T-cell (primary cell): ENCODE measurements around the gene CELF2. TPM values are rescaled to one million over a fixed set of nuclear protein-coding genes. Genes with fewer than 3 reads are reported as not detected.

ENCODE experiments used
- ATAC-seq, 4 experiments: fragments of 200-7000 bp in 3 of 4; fragments of 150-1000 bp in 1 of 4; cut with Tn5 transposase; replicated peaks in 1 of 4; 1 replicate in 3 of 4; 2 replicates in 1 of 4; pipeline ENCODE4 v1.10.0; 2021; ENCODE audit warnings: moderate library complexity in 3 of 4, mild to moderate bottlenecking in 2 of 4, moderate number of reproducible peaks in 1 of 4
- CTCF ChIA-PET, 2 donors: fragments of 300-600 bp; sonication (Branson Sonifier 250); formaldehyde crosslinking; loops; one replicate each; lab custom pipeline; 2022; ENCODE audit warnings: antibody characterized with exemption in 2 of 2; lab: Charles Lee
- POLR2A ChIA-PET, 2 donors: fragments of 300-600 bp; sonication (Branson Sonifier 250); formaldehyde crosslinking; loops; one replicate each; lab custom pipeline; 2022; ENCODE audit warnings: antibody characterized with exemption in 2 of 2; lab: Charles Lee
- DNase-seq, 35 experiments: peaks; one replicate each; pipeline versions ENCODE4 v3.0.0 to v3.0.0-alpha.2; 2013 to 2023
- H3K27ac ChIP-seq: one replicate; pipeline ENCODE4 v1.5.1; 2013; ENCODE audit warnings: low read length
- H3K27me3 ChIP-seq, 2 experiments: replicated peaks in 1 of 2; 1 replicate in 1 of 2; 2 replicates in 1 of 2; pipeline versions ENCODE4 v1.6.1 to v1.7.0; 2013; ENCODE audit warnings: low read length in 1 of 2, mixed read lengths in 1 of 2; ENCODE audit not compliant: control insufficient read depth in 2 of 2, insufficient read depth in 2 of 2; ENCODE audit errors: extremely low read depth in 1 of 2
- H3K36me3 ChIP-seq, 2 donors: 1 replicate in 1 of 2; 2 replicates in 1 of 2; pipeline versions ENCODE4 v1.6.1 to v1.7.0; 2013; ENCODE audit warnings: low read length in 1 of 2; ENCODE audit not compliant: control insufficient read depth in 2 of 2, insufficient read depth in 1 of 2; ENCODE audit errors: extremely low read depth in 1 of 2
- H3K4me1 ChIP-seq, 2 experiments: 1 replicate in 1 of 2; 2 replicates in 1 of 2; pipeline versions ENCODE4 v1.6.1 to v1.7.0; 2013; ENCODE audit warnings: low read length in 2 of 2, mixed read lengths in 1 of 2; ENCODE audit not compliant: insufficient read depth in 2 of 2, control insufficient read depth in 1 of 2; ENCODE audit errors: extremely low read depth in 1 of 2
- H3K4me3 ChIP-seq, 2 donors: 1 replicate in 1 of 2; 2 replicates in 1 of 2; pipeline versions ENCODE4 v1.5.1 to v1.7.0; 2013; ENCODE audit warnings: mild to moderate bottlenecking in 2 of 2, low read length in 1 of 2, moderate library complexity in 1 of 2; ENCODE audit not compliant: control insufficient read depth in 1 of 2; ENCODE audit errors: extremely low read depth in 1 of 2
- H3K9me3 ChIP-seq: 2 replicates; pipeline ENCODE4 v1.7.0; 2013
- H3K27ac Mint-ChIP-seq, 2 donors: one replicate each; pipeline ENCODE4 v1.8.0; 2020 to 2021; ENCODE audit warnings: mild to moderate bottlenecking in 2 of 2, mixed read lengths in 2 of 2
- H3K27me3 Mint-ChIP-seq, 2 donors: one replicate each; pipeline ENCODE4 v1.8.0; 2021 to 2022; ENCODE audit warnings: mixed read lengths in 2 of 2
- H3K36me3 Mint-ChIP-seq: one replicate; pipeline ENCODE4 v1.8.0; 2021; ENCODE audit warnings: mixed read lengths
- H3K4me1 Mint-ChIP-seq, 3 donors: one replicate each; pipeline ENCODE4 v1.8.0; 2020 to 2022; ENCODE audit warnings: mixed read lengths in 3 of 3, mild to moderate bottlenecking in 1 of 3
- H3K4me3 Mint-ChIP-seq, 3 donors: one replicate each; pipeline ENCODE4 v1.8.0; 2020 to 2022; ENCODE audit warnings: mild to moderate bottlenecking in 3 of 3, mixed read lengths in 3 of 3, moderate library complexity in 3 of 3
- H3K9me3 Mint-ChIP-seq, 3 donors: one replicate each; pipeline ENCODE4 v1.8.0; 2020 to 2022; ENCODE audit warnings: mixed read lengths in 3 of 3
- WGBS: methylation state at CpG from one replicate; pipeline ENCODE4 v1.1.5; 2013; ENCODE audit warnings: missing lambda C conversion rate; ENCODE audit not compliant: insufficient coverage; 5-methylcytosine and 5-hydroxymethylcytosine counted together
- total RNA-seq, 35 experiments: library from RNA in 6 of 35; stranded (reverse) in 6 of 35; fragments of 120-200 nt in 1 of 35; gene quantifications; one replicate each; pipeline versions ENCODE4 v1.2.1 to v1.2.4 and lab custom pipeline; 2013 to 2026

CELF2 gene
- total RNA-seq, 5 donors from 2014 or later (not counting 1 experiment from before 2014, with no cell fraction given): 149 to 225 (median 166) TPM

- CTCF ChIA-PET: no interaction called here
- H3K27ac Mint-ChIP-seq: no peak overlapping the region
- H3K4me1 Mint-ChIP-seq: no peaks in the 10 kb centered on the region
- ATAC-seq: no peak
- H3K4me3 Mint-ChIP-seq: no peak overlapping the region
- H3K9me3 Mint-ChIP-seq: no peaks in the 10 kb centered on the region
- Histone ChIP-seq H3K4me1 (no peaks in the 10 kb centered on the region), H3K27ac (no peak overlapping the region), H3K9me3 (no peaks in the 10 kb centered on the region), H3K4me3 (no peak overlapping the region), H3K36me3 (no peaks in the 10 kb centered on the region), H3K27me3 (no peaks in the 10 kb centered on the region)
- POLR2A ChIA-PET: no interaction called here
- 83% methylated on average over 1 of the region's 3 CpGs for WGBS
- H3K27me3 Mint-ChIP-seq: peaks cover 0 to 2% of the 10 kb centered on the region in 2 donors
- H3K36me3 Mint-ChIP-seq: no peaks in the 10 kb centered on the region
- no peak for DNase-seq
Observed at GRCh38 chr10:11081408-11081807, 63.7 kb downstream of the CELF2 start.

- CTCF ChIA-PET: no interaction called here
- Histone ChIP-seq H3K9me3 (no peaks in the 10 kb centered on the region), H3K27ac (no peak overlapping the region), H3K27me3 (no peaks in the 10 kb centered on the region), H3K4me3 (no peak overlapping the region), H3K36me3 (no peaks in the 10 kb centered on the region), H3K4me1 (no peaks in the 10 kb centered on the region)
- no peaks in the 10 kb centered on the region for H3K9me3 Mint-ChIP-seq
- no peaks in the 10 kb centered on the region for H3K4me1 Mint-ChIP-seq
- no CpG with 5 or more reads among the region's 1 CpG for WGBS
- no peak overlapping the region for H3K4me3 Mint-ChIP-seq
- H3K27me3 Mint-ChIP-seq: peaks cover 0 to 2% of the 10 kb centered on the region in 2 donors
- no peak for ATAC-seq
- DNase-seq: no peak
- no peaks in the 10 kb centered on the region for H3K36me3 Mint-ChIP-seq
- POLR2A ChIA-PET: no interaction called here
- H3K27ac Mint-ChIP-seq: no peak overlapping the region
Observed at GRCh38 chr10:11082526-11082925, 64.9 kb downstream of the CELF2 start.

- H3K9me3 ChIP-seq: no peaks in the 10 kb centered on the region
- ChIA-PET POLR2A (no interaction called here), CTCF (no interaction called here)
- H3K27me3 Mint-ChIP-seq: peaks cover 0 to 2% of the 10 kb centered on the region in 2 donors
- no peaks in the 10 kb centered on the region for H3K36me3 Mint-ChIP-seq
- no peak overlapping the region for H3K4me3 ChIP-seq
- H3K4me3 Mint-ChIP-seq: no peak overlapping the region
- no peaks in the 10 kb centered on the region for H3K4me1 ChIP-seq
- no peaks in the 10 kb centered on the region for H3K36me3 ChIP-seq
- no peak overlapping the region for H3K27ac Mint-ChIP-seq
- no peaks in the 10 kb centered on the region for H3K9me3 Mint-ChIP-seq
- DNase-seq (no peak), ATAC-seq (no peak)
- WGBS: 94% methylated on average over 3 of the region's 6 CpGs
- no peaks in the 10 kb centered on the region for H3K27me3 ChIP-seq
- no peak overlapping the region for H3K27ac ChIP-seq
- no peaks in the 10 kb centered on the region for H3K4me1 Mint-ChIP-seq
Observed at GRCh38 chr10:11083051-11083450, 65.4 kb downstream of the CELF2 start.

GRCh38 chr10:11085545-11085944 is 67.9 kb downstream of the CELF2 start:
- no peaks in the 10 kb centered on the region for H3K9me3 Mint-ChIP-seq
- ATAC-seq (no peak), DNase-seq (no peak)
- H3K4me1 ChIP-seq: peaks cover 8 to 9% of the 10 kb centered on the region in 2 experiments
- no peak overlapping the region for H3K27ac Mint-ChIP-seq
- WGBS: 80% methylated on average over 1 of the region's 4 CpGs
- no peaks in the 10 kb centered on the region for H3K9me3 ChIP-seq
- H3K27me3 ChIP-seq: no peaks in the 10 kb centered on the region
- H3K4me3 ChIP-seq: no peak overlapping the region
- no peaks in the 10 kb centered on the region for H3K27me3 Mint-ChIP-seq
- H3K27ac ChIP-seq: no peak overlapping the region
- no peaks in the 10 kb centered on the region for H3K4me1 Mint-ChIP-seq
- no peaks in the 10 kb centered on the region for H3K36me3 ChIP-seq
- ChIA-PET POLR2A (no interaction called here), CTCF (no interaction called here)
- H3K36me3 Mint-ChIP-seq: no peaks in the 10 kb centered on the region
- H3K4me3 Mint-ChIP-seq: no peak overlapping the region

GRCh38 chr10:11086177-11086840 is 68.6 kb downstream of the CELF2 start:
- Histone ChIP-seq H3K36me3 (no peaks in the 10 kb centered on the region), H3K4me3 (no peak overlapping the region), H3K27ac (no peak overlapping the region), H3K9me3 (no peaks in the 10 kb centered on the region), H3K27me3 (no peaks in the 10 kb centered on the region), H3K4me1 (peaks cover 8 to 9% of the 10 kb centered on the region in 2 experiments)
- 83% methylated on average over 4 of the region's 13 CpGs for WGBS
- Mint-ChIP-seq H3K4me1 (no peaks in the 10 kb centered on the region), H3K4me3 (no peak overlapping the region), H3K9me3 (no peaks in the 10 kb centered on the region), H3K27ac (no peak overlapping the region), H3K36me3 (no peaks in the 10 kb centered on the region), H3K27me3 (no peaks in the 10 kb centered on the region)
- ChIA-PET CTCF (interaction anchor here (0.6 to 0.7 kb wide), 2 partner anchors 192 to 257 kb away, joined by 5 read pairs; no protein-coding TSS in a partner anchor), POLR2A (no interaction called here)
- ATAC-seq (no peak), DNase-seq (no peak)

GRCh38 chr10:11087372-11087771 is 69.7 kb downstream of the CELF2 start:
- Histone ChIP-seq H3K9me3 (no peaks in the 10 kb centered on the region), H3K4me1 (peaks cover 8 to 9% of the 10 kb centered on the region in 2 experiments), H3K4me3 (no peak overlapping the region), H3K27me3 (no peaks in the 10 kb centered on the region), H3K27ac (no peak overlapping the region), H3K36me3 (no peaks in the 10 kb centered on the region)
- no peak overlapping the region for H3K4me3 Mint-ChIP-seq
- ATAC-seq (no peak), DNase-seq (no peak)
- H3K36me3 Mint-ChIP-seq: no peaks in the 10 kb centered on the region
- H3K27ac Mint-ChIP-seq: no peak overlapping the region
- H3K9me3 Mint-ChIP-seq: no peaks in the 10 kb centered on the region
- CTCF ChIA-PET: no interaction called here
- no peaks in the 10 kb centered on the region for H3K27me3 Mint-ChIP-seq
- POLR2A ChIA-PET: no interaction called here
- no peaks in the 10 kb centered on the region for H3K4me1 Mint-ChIP-seq
- 96% methylated on average over 9 of the region's 9 CpGs for WGBS
